Adrenal gland (tissue), 12 donors: Measurements from ENCODE around the gene ZNF358. TPM values are rescaled to one million over a fixed set of nuclear protein-coding genes. Genes with fewer than 3 reads are reported as not detected.

Experiments used
- DNase-seq, 7 donors: peaks; one replicate each; pipeline ENCODE4 v3.0.0-alpha.2; 2019 to 2020
- H3K27ac ChIP-seq, 5 donors: fragments of 200-600 bp; sonication (generic) in 4 of 5; 1 replicate in 3 of 5; 2 replicates in 2 of 5; pipeline versions ENCODE4 v1.5.1 to v1.8.0; 2016 to 2020; ENCODE audit warnings: mild to moderate bottlenecking in 1 of 5
- H3K27me3 ChIP-seq: fragments of 200-600 bp; 2 replicates; pipeline ENCODE4 v1.8.0; 2021
- H3K36me3 ChIP-seq, 2 donors: fragments of 200-600 bp; replicated peaks in 1 of 2; 1 replicate in 1 of 2; 2 replicates in 1 of 2; pipeline versions ENCODE4 v1.5.1 to v1.8.0; 2018 to 2022
- H3K4me1 ChIP-seq, 2 donors: fragments of 200-600 bp; replicated peaks in 1 of 2; 1 replicate in 1 of 2; 2 replicates in 1 of 2; pipeline versions ENCODE4 v1.5.1 to v1.8.0; 2018 to 2021
- H3K4me3 ChIP-seq, 4 donors: fragments of 200-600 bp; sonication (generic) in 3 of 4; one replicate each; pipeline ENCODE4 v1.5.1; 2016 to 2018
- H3K9me3 ChIP-seq, 3 donors: fragments of 200-600 bp; sonication (generic) in 1 of 3; replicated peaks in 1 of 3; 1 replicate in 2 of 3; 2 replicates in 1 of 3; pipeline versions ENCODE4 v1.5.1 to v1.8.0; 2016 to 2021
- POLR2A ChIP-seq, 2 donors: fragments of 450-650 bp; IDR thresholded peaks; one replicate each; pipeline ENCODE4 v1.6.1; 2017; ENCODE audit warnings: antibody characterized with exemption in 2 of 2, mild to moderate bottlenecking in 2 of 2, moderate library complexity in 1 of 2
- WGBS, 4 donors: extraction: QIAGEN DNeasy Blood & Tissue Kit in 2 of 4; methylation state at CpG; one replicate each; pipeline versions ENCODE4 v1.1.5 to v1.1.7; 2013 to 2017; 5-methylcytosine and 5-hydroxymethylcytosine counted together
- intact Hi-C, 2 donors: fragments of 100-400 bp; cut with DNase I; formaldehyde crosslinking; loops; one replicate each; pipeline versions ENCODE4 v1.14.1 to v1.15.0; 2022 to 2023
- polyA plus RNA-seq, 3 donors: library from polyadenylated mRNA; stranded (reverse); fragments of 200-250 nt in 2 of 3; fragments of 350-450 nt in 1 of 3; fragmentation: Illumina TruSeq in 1 of 3; extraction: RNeasy Lipid Tissue Mini Kit (QIAGEN cat#74804) in 1 of 3; gene quantifications; one replicate each; pipeline ENCODE4 v1.2.3, GENCODE V29; 2013 to 2014
- total RNA-seq, 9 donors: library from RNA; depleted of rRNA in 4 of 9; stranded (reverse); fragments of >200 nt in 4 of 9; fragments of 120-200 nt in 1 of 9; fragmentation: NEBNext Ultra II Directional in 1 of 9; extraction: Animal tissue kit (Norgen Biotek cat#: 25700) in 1 of 9; gene quantifications; one replicate each; pipeline versions ENCODE4 v1.1.0 to v1.2.4, GENCODE V29; 2013 to 2023
- TF ChIP-seq, protein P1 (sequence below), 6 experiments: fragments of 450-650 bp in 4 of 6; fragments of 200-600 bp in 2 of 6; sonication (generic) in 1 of 6; IDR thresholded peaks; 1 replicate in 5 of 6; 2 replicates in 1 of 6; pipeline versions ENCODE4 v1.5.1 to v1.8.0; 2016 to 2021; ENCODE audit warnings: antibody characterized with exemption in 6 of 6, mild to moderate bottlenecking in 2 of 6, moderate library complexity in 1 of 6
- donor health status: healthy with polysubstance abuse.
- donor health status: Bipolar disorder and iron deficiency.
- donor health status: DM: yes; HTN: yes; CAD: no.
- donor health status: DM: no; HTN: no; CAD: no.
- donor health status: DM: no; HTN: no; CAD: no.
- donor health status: DM: yes; HTN: yes; CAD: no.

ZNF358 gene
- total and polyA plus RNA-seq, 12 donors = 12.8 to 197 (median 101) TPM

DNA sequence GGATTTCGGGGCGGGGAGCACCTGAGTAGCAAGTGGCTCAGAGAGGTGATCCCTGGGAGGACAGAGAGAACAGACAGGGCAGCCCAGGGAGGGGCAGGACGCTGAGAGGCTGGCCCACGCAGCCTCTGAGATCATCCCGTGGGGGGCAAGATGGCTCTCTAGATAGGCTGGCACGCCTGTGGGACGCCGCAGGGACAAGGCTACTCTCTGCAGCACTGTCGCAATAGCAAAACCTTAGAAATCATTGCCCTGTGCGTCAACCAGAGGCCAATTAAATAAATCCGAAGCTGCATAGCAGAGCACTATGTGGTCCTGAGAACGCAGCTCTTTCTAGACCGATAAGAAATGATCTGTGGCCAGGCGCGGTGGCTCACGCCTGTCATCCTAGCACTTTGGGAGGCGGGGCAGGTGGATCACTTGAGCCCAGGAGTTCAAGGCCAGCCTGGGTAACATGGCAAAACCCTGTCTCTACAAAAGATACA, 32.1 kb upstream of the ZNF358 start:
- peak; percentile 57 to 88 (median 79) for DNase-seq
- Histone ChIP-seq H3K27me3 (no peaks in the 10 kb centered on the region), H3K4me1 (peaks cover 9 to 24% of the 10 kb centered on the region in 2 donors), H3K4me3 (no peak overlapping the region), H3K36me3 (no peaks in the 10 kb centered on the region), H3K9me3 (no peaks in the 10 kb centered on the region), H3K27ac (peak overlapping the region in 3 of 5 donors; percentile 39 to 72 (median 69))
- peak in 1 of 2 donors; percentile 19 for TF ChIP-seq POLR2A (IDR thresholded peaks at IDR 0.05)
- TF ChIP-seq, protein P1, sequence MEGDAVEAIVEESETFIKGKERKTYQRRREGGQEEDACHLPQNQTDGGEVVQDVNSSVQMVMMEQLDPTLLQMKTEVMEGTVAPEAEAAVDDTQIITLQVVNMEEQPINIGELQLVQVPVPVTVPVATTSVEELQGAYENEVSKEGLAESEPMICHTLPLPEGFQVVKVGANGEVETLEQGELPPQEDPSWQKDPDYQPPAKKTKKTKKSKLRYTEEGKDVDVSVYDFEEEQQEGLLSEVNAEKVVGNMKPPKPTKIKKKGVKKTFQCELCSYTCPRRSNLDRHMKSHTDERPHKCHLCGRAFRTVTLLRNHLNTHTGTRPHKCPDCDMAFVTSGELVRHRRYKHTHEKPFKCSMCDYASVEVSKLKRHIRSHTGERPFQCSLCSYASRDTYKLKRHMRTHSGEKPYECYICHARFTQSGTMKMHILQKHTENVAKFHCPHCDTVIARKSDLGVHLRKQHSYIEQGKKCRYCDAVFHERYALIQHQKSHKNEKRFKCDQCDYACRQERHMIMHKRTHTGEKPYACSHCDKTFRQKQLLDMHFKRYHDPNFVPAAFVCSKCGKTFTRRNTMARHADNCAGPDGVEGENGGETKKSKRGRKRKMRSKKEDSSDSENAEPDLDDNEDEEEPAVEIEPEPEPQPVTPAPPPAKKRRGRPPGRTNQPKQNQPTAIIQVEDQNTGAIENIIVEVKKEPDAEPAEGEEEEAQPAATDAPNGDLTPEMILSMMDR (IDR thresholded peaks at IDR 0.05) = no peak
- WGBS, 4 donors = 58 to 79% (median 72%) methylated on average over 11 to 17 of the region's 17 CpGs
- intact Hi-C loops = no loop called here

DNA sequence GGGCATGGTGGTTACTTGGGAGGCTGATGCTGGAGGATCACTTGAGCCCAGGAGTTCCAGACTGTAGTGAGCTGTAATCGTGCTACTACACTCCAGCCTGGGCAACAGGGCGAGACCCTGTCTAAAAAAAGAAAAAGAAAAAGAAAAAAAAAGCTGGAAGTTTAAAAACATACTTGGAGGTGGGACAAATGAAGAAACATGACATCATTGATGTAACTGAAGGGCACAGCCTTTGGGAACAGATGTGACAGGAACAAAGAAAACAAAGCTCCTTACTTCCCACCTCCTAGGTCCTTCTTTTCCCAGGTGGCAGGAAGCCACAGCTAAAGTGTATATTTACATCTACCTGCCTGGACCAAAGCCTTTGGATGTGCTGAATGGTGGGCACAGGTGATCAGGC, 29.0 kb upstream of the ZNF358 start:
- H3K9me3 ChIP-seq = no peaks in the 10 kb centered on the region
- peaks cover 9 to 24% of the 10 kb centered on the region in 2 donors for H3K4me1 ChIP-seq
- no peaks in the 10 kb centered on the region for H3K27me3 ChIP-seq
- DNase-seq = no peak
- intact Hi-C loops = no loop called here
- no peak for TF ChIP-seq POLR2A (IDR thresholded peaks at IDR 0.05)
- TF ChIP-seq, protein P1 (IDR thresholded peaks at IDR 0.05) = no peak
- H3K4me3 ChIP-seq = no peak overlapping the region
- 72 to 78% (median 75%) methylated on average over 2 of the region's 2 CpGs for WGBS, 4 donors
- no peak overlapping the region for H3K27ac ChIP-seq
- no peaks in the 10 kb centered on the region for H3K36me3 ChIP-seq

DNA sequence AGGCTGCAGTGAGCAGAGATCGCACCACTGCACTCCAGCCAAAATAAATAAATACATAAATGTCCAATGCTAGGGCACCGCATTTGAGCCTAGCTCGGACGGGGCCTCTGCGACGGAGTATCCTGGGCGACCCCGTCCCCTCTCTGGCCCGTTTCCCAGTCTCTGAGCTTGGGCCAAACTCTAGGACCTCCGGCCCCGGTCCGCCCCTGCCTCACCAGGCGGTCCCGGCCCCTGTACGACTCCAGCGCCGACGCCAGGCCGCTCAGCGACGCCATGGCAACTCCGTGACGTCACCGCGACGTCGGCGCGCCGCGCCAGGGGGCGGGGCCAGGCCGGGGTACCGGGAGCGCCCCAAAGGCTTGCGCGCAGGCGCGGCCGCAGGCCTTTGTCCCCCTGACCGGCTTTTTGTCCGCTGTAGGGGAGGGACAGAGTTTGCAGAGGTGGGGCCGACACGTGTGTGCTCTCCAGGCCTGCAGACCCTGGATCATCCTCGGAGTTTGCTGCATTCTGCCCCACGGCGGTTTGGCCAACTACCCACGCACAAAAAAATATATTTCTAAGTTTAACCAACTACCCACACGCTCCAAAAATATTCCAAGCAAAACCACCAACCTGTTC, 27.1 kb upstream of the ZNF358 start, which contains the start of gene PEX11G:
Gene PEX11G, minus strand, starts transcription at position 300 of the 618 bp plus-strand sequence. Its CDS starts 25 bp downstream, at position 275.
- intact Hi-C loops = no loop called here
- peak within 1 kb of the TSS; percentile 39 to 93 (median 70) for H3K27ac ChIP-seq

DNA sequence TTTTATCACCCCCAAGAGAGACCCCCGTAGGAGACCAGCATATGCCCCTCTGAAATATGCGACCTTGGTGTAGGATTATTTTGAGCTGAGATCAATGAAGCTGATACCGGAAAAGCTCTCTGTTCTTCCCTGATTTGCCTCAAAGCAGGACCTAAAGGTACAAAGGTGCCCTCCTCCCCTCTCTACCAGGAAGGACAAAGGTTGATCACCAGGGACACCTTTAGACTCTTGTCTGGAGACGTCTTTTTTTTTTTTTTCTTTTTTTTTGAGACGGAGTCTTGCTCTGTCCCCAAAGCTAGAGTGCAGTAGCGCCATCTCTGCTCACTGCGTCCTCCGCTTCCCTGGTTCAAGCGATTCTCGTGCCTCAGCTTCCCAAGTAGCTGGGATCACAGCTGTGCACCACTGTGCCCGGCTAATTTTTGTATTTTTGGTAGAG, 26.3 kb upstream of the ZNF358 start:
- Histone ChIP-seq H3K4me3 (no peak overlapping the region), H3K36me3 (no peaks in the 10 kb centered on the region), H3K9me3 (no peaks in the 10 kb centered on the region), H3K27me3 (no peaks in the 10 kb centered on the region), H3K4me1 (peaks cover 12 to 37% of the 10 kb centered on the region in 2 donors), H3K27ac (peak overlapping the region in 4 of 5 donors; percentile 39 to 93 (median 79))
- intact Hi-C loops = no loop called here
- DNase-seq = no peak
- TF ChIP-seq POLR2A (IDR thresholded peaks at IDR 0.05) = no peak
- TF ChIP-seq, protein P1 (IDR thresholded peaks at IDR 0.05) = no peak
- WGBS, 4 donors = 69 to 78% (median 72%) methylated on average over 11 of the region's 11 CpGs

More for the DNA sequence above, 27.1 kb upstream of the ZNF358 start, which contains the start of gene PEX11G:
- H3K4me3 ChIP-seq = peak within 1 kb of the TSS in 2 of 4 donors; percentile 33 to 70
- H3K27me3 ChIP-seq = no peaks in the 10 kb centered on the region
- DNase-seq = peak; percentile 89 to 96 (median 93)
- WGBS, 4 donors = 0 to 1% (median 1%) methylated on average over 13 to 49 of the region's 49 CpGs
- H3K4me1 ChIP-seq = peaks cover 4 to 33% of the 10 kb centered on the region in 2 donors
- H3K9me3 ChIP-seq = no peaks in the 10 kb centered on the region
- TF ChIP-seq, protein P1 (IDR thresholded peaks at IDR 0.05) = no peak
- peak; percentile 70 to 77 for TF ChIP-seq POLR2A (IDR thresholded peaks at IDR 0.05)
- H3K36me3 ChIP-seq = no peaks in the 10 kb centered on the region
